Ishikawa (cell line): ENCODE data around the gene AIPL1.

Source experiments
- CEBPB ChIP-seq: IDR thresholded peaks from 2 replicates; pipeline ENCODE4 v1.6.1; 2012
- CREB1 ChIP-seq: IDR thresholded peaks from 2 replicates; pipeline ENCODE4 v1.6.1; 2012; ENCODE audit warnings: low read depth
- EGR1 ChIP-seq: IDR thresholded peaks from 2 replicates; pipeline ENCODE4 v1.6.1; 2012
- EP300 ChIP-seq: IDR thresholded peaks from 2 replicates; pipeline ENCODE4 v1.6.1; 2012; ENCODE audit warnings: borderline replicate concordance
- FOXM1 ChIP-seq: IDR thresholded peaks from 2 replicates; pipeline ENCODE4 v1.6.1; 2012; ENCODE audit warnings: low read depth, borderline replicate concordance
- RAD21 ChIP-seq: IDR thresholded peaks from 2 replicates; pipeline ENCODE4 v1.6.1; 2012; ENCODE audit warnings: low read depth
- TAF1 ChIP-seq: IDR thresholded peaks from 2 replicates; pipeline ENCODE4 v1.6.1; 2012; ENCODE audit warnings: low read depth, mild to moderate bottlenecking
- TCF12 ChIP-seq: IDR thresholded peaks from 2 replicates; pipeline ENCODE4 v1.6.1; 2012; ENCODE audit warnings: low read depth
- TEAD4 ChIP-seq: IDR thresholded peaks from 2 replicates; pipeline ENCODE4 v1.6.1; 2012
- YY1 ChIP-seq: IDR thresholded peaks from 2 replicates; pipeline ENCODE4 v1.6.1; 2012; ENCODE audit warnings: low read depth
- ZBTB7A ChIP-seq: IDR thresholded peaks from 2 replicates; pipeline ENCODE4 v1.6.1; 2012; ENCODE audit warnings: low read depth
- TF ChIP-seq, protein P1 (sequence below): IDR thresholded peaks from 2 replicates; pipeline ENCODE4 v1.6.1; 2012; ENCODE audit warnings: low read depth, mild to moderate bottlenecking
- TF ChIP-seq, protein P2 (sequence below): IDR thresholded peaks from 2 replicates; pipeline ENCODE4 v1.6.1; 2012

Gene AIPL1

GRCh38 chr17:6458460-6458950 lies 23.6 kb upstream of the AIPL1 start:
- TF ChIP-seq CREB1 (no peak), RAD21 (no peak), CEBPB (no peak)

GRCh38 chr17:6457688-6458459 lies 23.0 kb upstream of the AIPL1 start:
- no peak for TF ChIP-seq RAD21

DNA sequence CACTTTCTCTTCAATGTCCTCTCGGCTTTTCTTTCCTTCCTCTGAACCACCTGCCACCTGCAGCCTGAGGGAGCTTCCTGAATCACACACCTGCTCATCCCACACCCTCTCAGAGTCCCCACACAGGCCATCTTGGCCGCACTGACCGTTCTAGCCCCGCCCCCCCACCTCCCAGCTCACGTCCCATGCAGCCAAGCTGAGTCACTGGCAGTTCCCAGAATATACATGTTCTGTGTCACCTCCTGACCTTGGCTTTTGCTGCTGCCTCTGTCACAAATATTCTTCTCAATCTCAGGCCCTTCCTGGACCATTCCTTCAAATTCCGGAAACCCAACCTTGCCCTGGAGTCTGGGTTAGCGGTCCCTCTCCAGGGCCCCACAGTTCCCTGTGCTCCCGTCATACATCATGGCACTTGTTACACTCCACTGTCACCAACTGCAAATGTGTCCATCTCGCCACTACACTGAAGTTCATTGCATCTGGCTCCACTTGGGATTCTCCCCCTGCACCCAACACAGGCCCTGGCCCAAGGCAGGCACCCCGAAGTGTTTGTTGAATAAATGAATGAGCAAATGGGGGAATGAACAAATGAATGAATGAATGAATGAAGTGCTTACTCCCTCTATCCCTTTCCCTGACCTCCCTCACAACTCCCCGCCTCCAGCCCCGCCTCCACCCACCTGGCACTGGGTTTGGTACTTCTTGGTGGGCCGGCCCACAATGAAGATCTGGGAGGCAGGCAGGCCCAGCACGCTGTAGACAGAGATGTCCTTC lies 22.2 kb upstream of the AIPL1 start:
- TF ChIP-seq, protein P1, sequence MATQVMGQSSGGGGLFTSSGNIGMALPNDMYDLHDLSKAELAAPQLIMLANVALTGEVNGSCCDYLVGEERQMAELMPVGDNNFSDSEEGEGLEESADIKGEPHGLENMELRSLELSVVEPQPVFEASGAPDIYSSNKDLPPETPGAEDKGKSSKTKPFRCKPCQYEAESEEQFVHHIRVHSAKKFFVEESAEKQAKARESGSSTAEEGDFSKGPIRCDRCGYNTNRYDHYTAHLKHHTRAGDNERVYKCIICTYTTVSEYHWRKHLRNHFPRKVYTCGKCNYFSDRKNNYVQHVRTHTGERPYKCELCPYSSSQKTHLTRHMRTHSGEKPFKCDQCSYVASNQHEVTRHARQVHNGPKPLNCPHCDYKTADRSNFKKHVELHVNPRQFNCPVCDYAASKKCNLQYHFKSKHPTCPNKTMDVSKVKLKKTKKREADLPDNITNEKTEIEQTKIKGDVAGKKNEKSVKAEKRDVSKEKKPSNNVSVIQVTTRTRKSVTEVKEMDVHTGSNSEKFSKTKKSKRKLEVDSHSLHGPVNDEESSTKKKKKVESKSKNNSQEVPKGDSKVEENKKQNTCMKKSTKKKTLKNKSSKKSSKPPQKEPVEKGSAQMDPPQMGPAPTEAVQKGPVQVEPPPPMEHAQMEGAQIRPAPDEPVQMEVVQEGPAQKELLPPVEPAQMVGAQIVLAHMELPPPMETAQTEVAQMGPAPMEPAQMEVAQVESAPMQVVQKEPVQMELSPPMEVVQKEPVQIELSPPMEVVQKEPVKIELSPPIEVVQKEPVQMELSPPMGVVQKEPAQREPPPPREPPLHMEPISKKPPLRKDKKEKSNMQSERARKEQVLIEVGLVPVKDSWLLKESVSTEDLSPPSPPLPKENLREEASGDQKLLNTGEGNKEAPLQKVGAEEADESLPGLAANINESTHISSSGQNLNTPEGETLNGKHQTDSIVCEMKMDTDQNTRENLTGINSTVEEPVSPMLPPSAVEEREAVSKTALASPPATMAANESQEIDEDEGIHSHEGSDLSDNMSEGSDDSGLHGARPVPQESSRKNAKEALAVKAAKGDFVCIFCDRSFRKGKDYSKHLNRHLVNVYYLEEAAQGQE, result no peak
- no peak for TF ChIP-seq FOXM1
- TF ChIP-seq ZBTB7A, result no peak
- TF ChIP-seq, protein P2, sequence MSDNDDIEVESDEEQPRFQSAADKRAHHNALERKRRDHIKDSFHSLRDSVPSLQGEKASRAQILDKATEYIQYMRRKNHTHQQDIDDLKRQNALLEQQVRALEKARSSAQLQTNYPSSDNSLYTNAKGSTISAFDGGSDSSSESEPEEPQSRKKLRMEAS, result no peak
- TF ChIP-seq EP300, result no peak

GRCh38 chr17:6456321-6456720 lies 21.4 kb upstream of the AIPL1 start:
- TF ChIP-seq EP300 (no peak), TEAD4 (no peak), TCF12 (no peak)
- TF ChIP-seq, protein P1, result no peak

DNA sequence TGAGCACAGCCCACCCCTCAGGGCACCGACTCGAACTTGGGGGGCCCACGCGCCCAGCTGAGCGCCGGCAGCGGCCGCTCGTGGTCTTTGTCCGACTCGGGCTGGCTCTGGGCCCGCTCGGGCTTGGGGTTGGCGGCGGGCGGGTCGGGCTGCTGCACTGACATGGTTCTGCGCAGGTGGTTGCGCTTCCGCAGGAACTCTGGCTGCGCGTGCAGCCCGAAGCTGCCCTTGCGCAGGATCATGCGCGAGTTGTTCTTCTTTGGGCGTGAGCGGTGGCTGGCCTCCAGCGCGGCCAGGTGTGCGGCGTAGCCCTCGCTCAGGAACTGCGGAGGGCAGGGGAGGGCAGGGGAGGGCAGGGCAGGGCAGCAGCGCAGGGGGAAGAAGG lies 20.4 kb upstream of the AIPL1 start:
- TF ChIP-seq, protein P1, result no peak
- TF ChIP-seq, protein P2, result no peak
- TF ChIP-seq YY1, result no peak

- TF ChIP-seq YY1, result no peak
- TF ChIP-seq, protein P1, result no peak
- TF ChIP-seq TCF12, result no peak
- TF ChIP-seq ZBTB7A, result no peak
- no peak for TF ChIP-seq EGR1
- TF ChIP-seq CEBPB, result no peak
- no peak for TF ChIP-seq CREB1
- TF ChIP-seq, protein P2, result no peak
- no peak for TF ChIP-seq EP300
- TF ChIP-seq TAF1, result no peak
- TF ChIP-seq TEAD4, result no peak
Observed at GRCh38 chr17:6454495-6455320, 19.8 kb upstream of the AIPL1 start.
